ENCODE results near the gene RGS7. TPM values are rescaled to one million over a fixed set of nuclear protein-coding genes. Genes with fewer than 3 reads are reported as not detected.

Gene RGS7
- total RNA-seq, 1 donor from 2014 or later, result not detected

DNA sequence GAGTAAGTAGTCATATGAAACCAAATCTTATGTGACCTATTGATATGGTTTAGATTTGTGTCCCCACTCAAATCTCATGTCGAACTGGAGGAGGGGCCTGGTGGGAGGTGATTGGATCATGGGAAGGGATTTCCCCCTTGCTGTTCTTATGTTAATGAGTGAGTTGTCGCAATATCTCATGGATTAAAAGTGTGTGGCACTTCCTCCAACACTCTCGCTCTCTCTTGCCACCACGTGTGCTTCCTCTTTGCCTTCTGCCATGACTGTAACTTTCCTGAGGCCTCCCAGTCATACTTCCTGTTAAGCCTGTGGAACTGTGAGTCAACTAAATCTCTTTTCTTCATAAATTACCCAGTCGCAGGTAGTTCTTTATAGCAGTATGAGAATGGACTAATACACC lies 241.2 kb downstream of the RGS7 start:
- Histone ChIP-seq H3K4me1 (no peaks in the 10 kb centered on the region), H3K27me3 (no peaks in the 10 kb centered on the region), H3K36me3 (no peaks in the 10 kb centered on the region), H3K4me3 (no peak overlapping the region), H3K27ac (no peak overlapping the region), H3K9me3 (no peaks in the 10 kb centered on the region)
- no peak for DNase-seq (ENCODE audit: extremely low spot score in 2 of 2)
- TF ChIP-seq POLR2A (IDR thresholded peaks at IDR 0.05) (no peak), POLR2AphosphoS5 (IDR thresholded peaks at IDR 0.05; ENCODE audit: insufficient read depth in 1 of 2, low read depth in 1 of 2) (no peak)
- TF ChIP-seq, protein P1, sequence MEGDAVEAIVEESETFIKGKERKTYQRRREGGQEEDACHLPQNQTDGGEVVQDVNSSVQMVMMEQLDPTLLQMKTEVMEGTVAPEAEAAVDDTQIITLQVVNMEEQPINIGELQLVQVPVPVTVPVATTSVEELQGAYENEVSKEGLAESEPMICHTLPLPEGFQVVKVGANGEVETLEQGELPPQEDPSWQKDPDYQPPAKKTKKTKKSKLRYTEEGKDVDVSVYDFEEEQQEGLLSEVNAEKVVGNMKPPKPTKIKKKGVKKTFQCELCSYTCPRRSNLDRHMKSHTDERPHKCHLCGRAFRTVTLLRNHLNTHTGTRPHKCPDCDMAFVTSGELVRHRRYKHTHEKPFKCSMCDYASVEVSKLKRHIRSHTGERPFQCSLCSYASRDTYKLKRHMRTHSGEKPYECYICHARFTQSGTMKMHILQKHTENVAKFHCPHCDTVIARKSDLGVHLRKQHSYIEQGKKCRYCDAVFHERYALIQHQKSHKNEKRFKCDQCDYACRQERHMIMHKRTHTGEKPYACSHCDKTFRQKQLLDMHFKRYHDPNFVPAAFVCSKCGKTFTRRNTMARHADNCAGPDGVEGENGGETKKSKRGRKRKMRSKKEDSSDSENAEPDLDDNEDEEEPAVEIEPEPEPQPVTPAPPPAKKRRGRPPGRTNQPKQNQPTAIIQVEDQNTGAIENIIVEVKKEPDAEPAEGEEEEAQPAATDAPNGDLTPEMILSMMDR (IDR thresholded peaks at IDR 0.05), result no peak
- intact Hi-C loops (cut with DNase I), result no loop called here

DNA sequence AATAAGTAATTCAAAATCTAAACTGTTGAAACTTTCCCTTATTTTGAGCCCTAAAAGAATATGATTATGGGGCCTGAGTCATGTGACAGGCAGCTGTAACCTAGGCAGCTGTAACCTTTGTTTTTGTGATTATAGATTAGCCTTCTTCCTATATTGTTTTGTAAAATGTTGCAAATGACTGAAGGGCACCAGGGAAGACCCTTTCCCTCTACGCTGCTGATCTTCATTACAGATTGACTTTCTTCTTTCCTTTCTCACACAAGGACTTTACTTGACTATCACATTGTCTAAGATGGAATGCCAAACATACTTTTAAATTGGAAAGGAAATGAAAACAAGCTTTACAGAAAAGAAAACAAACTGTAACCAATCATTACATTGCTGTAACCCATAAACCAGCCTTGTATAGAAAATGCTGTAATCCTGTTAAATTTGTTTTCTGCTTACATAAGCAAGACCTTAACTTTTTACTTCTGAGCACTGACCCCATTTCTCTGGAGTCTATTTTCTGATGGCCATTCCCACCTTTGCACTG lies 242.2 kb downstream of the RGS7 start:
- Histone ChIP-seq H3K9me3 (no peaks in the 10 kb centered on the region), H3K4me3 (no peak overlapping the region), H3K36me3 (no peaks in the 10 kb centered on the region), H3K4me1 (no peaks in the 10 kb centered on the region), H3K27ac (no peak overlapping the region), H3K27me3 (no peaks in the 10 kb centered on the region)
- TF ChIP-seq POLR2A (IDR thresholded peaks at IDR 0.05) (no peak), POLR2AphosphoS5 (IDR thresholded peaks at IDR 0.05; ENCODE audit: insufficient read depth in 1 of 2, low read depth in 1 of 2) (no peak)
- TF ChIP-seq, protein P1 (IDR thresholded peaks at IDR 0.05), result no peak
- DNase-seq (ENCODE audit: extremely low spot score in 2 of 2), result no peak
- intact Hi-C loops (cut with DNase I), result no loop called here

DNA sequence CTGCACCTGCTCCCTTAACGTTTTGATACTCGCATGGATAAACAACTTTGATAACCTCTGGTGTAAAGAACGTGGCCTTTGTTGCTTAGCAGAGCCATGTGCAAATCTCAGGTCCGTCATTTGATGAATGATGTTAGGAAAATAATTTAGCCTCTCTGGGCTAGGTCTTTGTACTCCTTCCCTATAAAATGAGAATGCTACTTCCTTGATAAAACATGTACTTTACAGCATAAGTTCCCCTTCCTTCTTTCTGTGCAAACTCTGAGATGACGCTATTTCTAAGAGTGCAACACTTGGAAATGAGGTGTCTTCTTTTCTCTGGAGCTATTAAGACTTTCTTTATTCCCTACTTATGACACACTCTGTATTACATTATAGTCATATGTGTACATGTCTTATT lies 243.4 kb downstream of the RGS7 start:
- no peaks in the 10 kb centered on the region for H3K27me3 ChIP-seq
- no peak overlapping the region for H3K27ac ChIP-seq
- TF ChIP-seq POLR2A (IDR thresholded peaks at IDR 0.05), result no peak
- TF ChIP-seq, protein P1 (IDR thresholded peaks at IDR 0.05), result no peak
- no peak for TF ChIP-seq POLR2AphosphoS5 (IDR thresholded peaks at IDR 0.05; ENCODE audit: insufficient read depth in 1 of 2, low read depth in 1 of 2)
- DNase-seq (ENCODE audit: extremely low spot score in 2 of 2), result no peak
- H3K9me3 ChIP-seq, result no peaks in the 10 kb centered on the region
- no peaks in the 10 kb centered on the region for H3K4me1 ChIP-seq
- H3K36me3 ChIP-seq, result no peaks in the 10 kb centered on the region
- intact Hi-C loops (cut with DNase I), result no loop called here
- no peak overlapping the region for H3K4me3 ChIP-seq

DNA sequence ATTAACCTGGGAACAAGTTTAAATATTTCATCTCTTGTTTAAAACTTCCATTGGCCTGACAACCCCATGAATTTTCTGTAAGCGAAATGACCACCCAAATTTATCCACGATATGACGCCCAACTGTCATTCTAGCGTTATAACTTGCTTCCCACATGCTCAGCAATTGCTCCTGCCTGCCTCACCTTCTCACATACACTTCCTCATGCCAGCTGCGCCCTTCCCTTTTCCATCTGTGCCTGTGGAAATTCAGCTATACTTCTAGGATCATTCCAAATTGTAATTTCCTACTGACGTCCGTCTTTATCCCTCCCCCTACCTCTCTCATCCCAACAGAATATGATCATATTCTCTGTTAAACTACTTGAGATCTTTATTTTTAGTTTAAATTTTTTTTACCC lies 248.0 kb downstream of the RGS7 start:
- Histone ChIP-seq H3K27ac (no peak overlapping the region), H3K27me3 (no peaks in the 10 kb centered on the region), H3K36me3 (no peaks in the 10 kb centered on the region), H3K4me3 (no peak overlapping the region), H3K9me3 (no peaks in the 10 kb centered on the region), H3K4me1 (no peaks in the 10 kb centered on the region)
- no peak for DNase-seq (ENCODE audit: extremely low spot score in 2 of 2)
- TF ChIP-seq POLR2AphosphoS5 (IDR thresholded peaks at IDR 0.05; ENCODE audit: insufficient read depth in 1 of 2, low read depth in 1 of 2) (no peak), POLR2A (IDR thresholded peaks at IDR 0.05) (no peak)
- TF ChIP-seq, protein P1 (IDR thresholded peaks at IDR 0.05), result no peak
- intact Hi-C loops (cut with DNase I), result no loop called here

DNA sequence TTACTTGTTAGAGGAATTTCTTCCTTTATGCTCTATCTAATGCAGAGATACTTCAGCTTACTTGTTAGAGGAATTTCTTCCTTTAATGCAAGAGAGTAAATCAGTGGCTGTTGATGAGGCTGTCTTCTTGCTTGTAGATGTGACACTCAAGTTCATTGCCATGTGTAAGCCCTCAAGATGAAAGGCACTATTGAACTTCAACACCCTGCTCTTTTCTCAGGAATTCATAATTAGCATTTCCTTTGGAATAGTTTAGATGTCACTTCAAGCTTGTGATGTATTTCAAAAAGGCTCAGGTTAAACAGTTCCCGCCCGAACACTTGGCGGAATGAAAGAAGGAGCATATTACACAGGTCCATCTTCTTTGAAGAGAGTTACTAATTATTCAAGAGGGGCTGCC lies 251.9 kb downstream of the RGS7 start:
- Histone ChIP-seq H3K36me3 (no peaks in the 10 kb centered on the region), H3K9me3 (no peaks in the 10 kb centered on the region), H3K4me3 (no peak overlapping the region), H3K27me3 (no peaks in the 10 kb centered on the region), H3K27ac (no peak overlapping the region), H3K4me1 (no peaks in the 10 kb centered on the region)
- DNase-seq (ENCODE audit: extremely low spot score in 2 of 2), result no peak
- intact Hi-C loops (cut with DNase I), result no loop called here
- TF ChIP-seq, protein P1 (IDR thresholded peaks at IDR 0.05), result no peak
- TF ChIP-seq POLR2A (IDR thresholded peaks at IDR 0.05), result no peak
- TF ChIP-seq POLR2AphosphoS5 (IDR thresholded peaks at IDR 0.05; ENCODE audit: insufficient read depth in 1 of 2, low read depth in 1 of 2), result no peak

Data from vagina (tissue), 2 donors.